Nasal cavity respiratory epithelium epithelial cell of viscerocranial mucosa (primary cell): ENCODE data around the gene TIFAB. TPM values are rescaled to one million over a fixed set of nuclear protein-coding genes. Genes with fewer than 3 reads are reported as not detected.

Experiments
- total RNA-seq: library from RNA; depleted of rRNA; stranded (reverse); fragments of >200 nt; gene quantifications from 2 replicates; pipeline ENCODE4 v1.2.3, GENCODE V29; 2014

The TIFAB gene, protein sequence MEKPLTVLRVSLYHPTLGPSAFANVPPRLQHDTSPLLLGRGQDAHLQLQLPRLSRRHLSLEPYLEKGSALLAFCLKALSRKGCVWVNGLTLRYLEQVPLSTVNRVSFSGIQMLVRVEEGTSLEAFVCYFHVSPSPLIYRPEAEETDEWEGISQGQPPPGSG
- not detected in 2 replicates for total RNA-seq

DNA sequence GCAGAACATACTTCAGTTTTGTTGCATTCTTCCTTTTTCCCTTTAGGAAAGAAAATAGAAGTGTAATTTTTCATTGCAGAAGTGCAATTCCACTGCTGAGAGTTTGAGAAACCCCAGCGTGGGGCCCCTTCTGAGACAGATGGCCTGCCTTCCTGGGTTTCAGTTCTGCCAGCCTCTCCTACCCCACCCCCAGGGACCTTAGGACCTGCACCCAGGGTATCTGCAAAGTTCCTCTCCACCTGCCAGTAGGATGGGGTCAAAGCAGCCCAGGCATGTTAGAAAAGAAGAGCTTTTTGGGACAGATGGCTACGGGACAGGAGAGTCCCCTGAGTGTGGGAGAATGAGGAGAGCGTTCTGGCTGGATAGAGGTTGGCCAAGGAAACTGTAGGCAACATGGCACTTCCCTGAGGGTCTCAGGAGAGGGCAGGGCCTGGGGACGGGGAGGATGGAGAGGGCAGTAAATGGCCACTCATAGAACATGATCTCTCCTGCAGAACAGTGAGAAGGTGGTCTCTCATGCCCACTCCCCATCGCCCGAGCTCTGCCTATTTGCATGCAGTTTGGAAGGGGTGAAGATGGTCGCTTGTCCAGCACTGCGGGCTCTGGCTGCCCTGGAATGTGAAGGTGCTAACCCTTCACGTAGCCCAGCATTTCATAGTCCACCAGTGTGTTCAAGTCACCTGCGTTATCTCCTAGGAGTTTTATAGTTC, at the start of gene TIFAB:
Gene TIFAB (minus strand): TSS at position 31 of the 710 bp plus-strand sequence. CDS start 2,412 bp downstream, outside the sequence.

GRCh38 chr5:135447298-135447929, 4.7 kb downstream of the TIFAB start, which contains the start of gene DCANP1:
DCANP1 (minus strand) TSS chr5:135447348; CDS start chr5:135447108, 240 bp downstream.

DNA sequence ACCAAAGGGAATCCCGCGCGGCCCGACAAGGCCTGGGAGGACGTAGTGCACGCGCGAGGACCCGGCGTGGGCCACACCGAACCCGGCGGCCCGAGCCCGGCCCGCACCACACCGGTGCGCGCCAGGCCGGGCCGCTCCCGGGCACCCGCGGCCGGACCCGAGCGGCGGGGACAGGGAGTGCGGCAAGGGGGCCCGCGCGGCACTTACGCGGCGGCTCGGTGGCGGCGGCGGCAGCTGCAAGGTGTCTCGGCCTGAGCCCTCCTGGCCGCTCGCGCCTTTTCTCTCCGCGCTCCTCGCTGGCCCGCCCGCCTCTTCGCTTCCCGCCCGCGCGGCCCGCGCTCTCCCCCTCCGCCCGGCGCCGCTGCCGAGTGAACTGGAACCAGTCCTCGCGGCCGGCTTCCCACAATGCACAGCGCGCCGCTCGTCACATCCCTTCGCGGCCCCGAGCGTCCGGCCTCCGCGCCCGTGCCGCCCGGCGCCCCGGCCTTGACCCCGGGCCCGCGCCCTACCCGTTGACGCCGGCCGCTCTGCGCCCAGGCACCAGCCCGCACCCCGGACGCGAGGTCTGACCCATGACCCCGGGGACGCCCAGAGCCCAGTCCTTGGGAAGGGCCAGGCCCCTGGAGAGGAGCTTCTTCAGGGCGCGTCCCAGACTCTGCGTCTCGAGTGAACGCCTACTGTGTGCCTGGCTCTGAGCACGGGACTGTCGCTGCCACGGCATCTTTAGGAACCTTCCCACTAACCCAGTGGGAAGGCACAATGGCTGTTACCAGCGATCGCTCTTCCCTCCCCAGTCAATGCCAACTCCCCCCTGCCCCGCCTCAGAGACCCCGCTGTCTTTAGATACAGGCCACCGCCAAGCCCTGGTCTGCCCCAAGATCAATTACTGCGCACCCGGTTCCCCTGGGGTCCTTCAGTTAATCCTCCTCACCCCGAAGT, 53.0 kb downstream of the TIFAB start, which contains the start of gene MACROH2A1:
Gene MACROH2A1 (minus strand): TSS at position 377 of the 939 bp plus-strand sequence. CDS start 10,138 bp downstream, outside the sequence.

Other genes with a start within 250 kb of the TIFAB start
- gene MACROH2A1, start 53.1 kb downstream of the TIFAB start, total RNA-seq = 172 and 271 TPM in 2 replicates
- gene DCANP1, start 5.0 kb downstream of the TIFAB start, total RNA-seq = not detected in 2 replicates
- gene NEUROG1, start 83.6 kb upstream of the TIFAB start, total RNA-seq = not detected in 2 replicates
- 0.34 and 6.5 TPM in 2 replicates for gene CXCL14, start 126.6 kb upstream of the TIFAB start, total RNA-seq